ENCODE measurements around the gene TPM3. TPM values are rescaled to one million over a fixed set of nuclear protein-coding genes. Genes with fewer than 3 reads are reported as not detected.

TPM3 gene
- total and polyA plus RNA-seq, 9 of the 15 experiments (the other 6 are each of a cell fraction or from before 2014, with no cell fraction given): 202 to 604 (median 421) TPM

GRCh38 chr1:154182344-154183045 lies 9.4 kb downstream of the TPM3 start (continued):
- no peak for TF ChIP-seq PBX2 (CRISPR knock-in tag; IDR thresholded peaks at IDR 0.05; ENCODE audit: low read depth)
- no peak for TF ChIP-seq PBX2 (tag; conservative IDR thresholded peaks at IDR 0.05; ENCODE audit: low read depth)
- TF ChIP-seq NCOA2 (IDR thresholded peaks at IDR 0.05; ENCODE audit: partially characterized antibody in 2 of 2): no peak
- TF ChIP-seq ZSCAN29 (IDR thresholded peaks at IDR 0.05): no peak
- TF ChIP-seq PHB2 (IDR thresholded peaks at IDR 0.05; ENCODE audit: low read depth): no peak
- TF ChIP-seq ZNF347 (CRISPR knock-in tag; IDR thresholded peaks at IDR 0.05; ENCODE audit: low read depth): no peak
- TF ChIP-seq KLF10 (CRISPR knock-in tag; IDR thresholded peaks at IDR 0.05): no peak
- no peak for TF ChIP-seq HOXB6 (CRISPR knock-in tag; IDR thresholded peaks at IDR 0.05; ENCODE audit: borderline replicate concordance)
- TF ChIP-seq ZNF76 (CRISPR knock-in tag; IDR thresholded peaks at IDR 0.05; ENCODE audit: borderline replicate concordance): no peak
- no peak for TF ChIP-seq ZNF764 (CRISPR knock-in tag; IDR thresholded peaks at IDR 0.05; ENCODE audit: low read depth)
- TF ChIP-seq, protein P1, sequence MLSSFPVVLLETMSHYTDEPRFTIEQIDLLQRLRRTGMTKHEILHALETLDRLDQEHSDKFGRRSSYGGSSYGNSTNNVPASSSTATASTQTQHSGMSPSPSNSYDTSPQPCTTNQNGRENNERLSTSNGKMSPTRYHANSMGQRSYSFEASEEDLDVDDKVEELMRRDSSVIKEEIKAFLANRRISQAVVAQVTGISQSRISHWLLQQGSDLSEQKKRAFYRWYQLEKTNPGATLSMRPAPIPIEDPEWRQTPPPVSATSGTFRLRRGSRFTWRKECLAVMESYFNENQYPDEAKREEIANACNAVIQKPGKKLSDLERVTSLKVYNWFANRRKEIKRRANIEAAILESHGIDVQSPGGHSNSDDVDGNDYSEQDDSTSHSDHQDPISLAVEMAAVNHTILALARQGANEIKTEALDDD (IDR thresholded peaks at IDR 0.05): 0 out of 2 replicates have a peak, but pooled peaks have one; percentile 11
- no peak for TF ChIP-seq MIER1 (IDR thresholded peaks at IDR 0.05; ENCODE audit: low read depth)
- TF ChIP-seq ZNF41 (CRISPR knock-in tag; conservative IDR thresholded peaks at IDR 0.05): no peak
- TF ChIP-seq, protein P2, sequence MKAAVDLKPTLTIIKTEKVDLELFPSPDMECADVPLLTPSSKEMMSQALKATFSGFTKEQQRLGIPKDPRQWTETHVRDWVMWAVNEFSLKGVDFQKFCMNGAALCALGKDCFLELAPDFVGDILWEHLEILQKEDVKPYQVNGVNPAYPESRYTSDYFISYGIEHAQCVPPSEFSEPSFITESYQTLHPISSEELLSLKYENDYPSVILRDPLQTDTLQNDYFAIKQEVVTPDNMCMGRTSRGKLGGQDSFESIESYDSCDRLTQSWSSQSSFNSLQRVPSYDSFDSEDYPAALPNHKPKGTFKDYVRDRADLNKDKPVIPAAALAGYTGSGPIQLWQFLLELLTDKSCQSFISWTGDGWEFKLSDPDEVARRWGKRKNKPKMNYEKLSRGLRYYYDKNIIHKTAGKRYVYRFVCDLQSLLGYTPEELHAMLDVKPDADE (conservative IDR thresholded peaks at IDR 0.05; ENCODE audit: control insufficient read depth, low read depth, low read length): no peak; the same call in 1 of the 2 replicates
- TF ChIP-seq, protein P3, sequence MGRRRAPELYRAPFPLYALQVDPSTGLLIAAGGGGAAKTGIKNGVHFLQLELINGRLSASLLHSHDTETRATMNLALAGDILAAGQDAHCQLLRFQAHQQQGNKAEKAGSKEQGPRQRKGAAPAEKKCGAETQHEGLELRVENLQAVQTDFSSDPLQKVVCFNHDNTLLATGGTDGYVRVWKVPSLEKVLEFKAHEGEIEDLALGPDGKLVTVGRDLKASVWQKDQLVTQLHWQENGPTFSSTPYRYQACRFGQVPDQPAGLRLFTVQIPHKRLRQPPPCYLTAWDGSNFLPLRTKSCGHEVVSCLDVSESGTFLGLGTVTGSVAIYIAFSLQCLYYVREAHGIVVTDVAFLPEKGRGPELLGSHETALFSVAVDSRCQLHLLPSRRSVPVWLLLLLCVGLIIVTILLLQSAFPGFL (CRISPR knock-in tag; IDR thresholded peaks at IDR 0.05): no peak
- TF ChIP-seq, protein P4, sequence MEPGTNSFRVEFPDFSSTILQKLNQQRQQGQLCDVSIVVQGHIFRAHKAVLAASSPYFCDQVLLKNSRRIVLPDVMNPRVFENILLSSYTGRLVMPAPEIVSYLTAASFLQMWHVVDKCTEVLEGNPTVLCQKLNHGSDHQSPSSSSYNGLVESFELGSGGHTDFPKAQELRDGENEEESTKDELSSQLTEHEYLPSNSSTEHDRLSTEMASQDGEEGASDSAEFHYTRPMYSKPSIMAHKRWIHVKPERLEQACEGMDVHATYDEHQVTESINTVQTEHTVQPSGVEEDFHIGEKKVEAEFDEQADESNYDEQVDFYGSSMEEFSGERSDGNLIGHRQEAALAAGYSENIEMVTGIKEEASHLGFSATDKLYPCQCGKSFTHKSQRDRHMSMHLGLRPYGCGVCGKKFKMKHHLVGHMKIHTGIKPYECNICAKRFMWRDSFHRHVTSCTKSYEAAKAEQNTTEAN (CRISPR knock-in tag; IDR thresholded peaks at IDR 0.05): 0 out of 2 replicates have a peak, but pooled peaks have one; percentile 31
- TF ChIP-seq GTF2A2 (tag; IDR thresholded peaks at IDR 0.05): no peak
- peak in 1 of 2 experiments; percentile 82; a peak in 1 of 4 replicates for TF ChIP-seq MLLT1 (IDR thresholded peaks at IDR 0.05)
- no peak for TF ChIP-seq IRF2 (CRISPR knock-in tag; IDR thresholded peaks at IDR 0.05)
- TF ChIP-seq TCF7 (IDR thresholded peaks at IDR 0.05; ENCODE audit: borderline replicate concordance): no peak

Data from K562 (cell line).